ENCODE results near the gene IL2. TPM values are rescaled to one million over a fixed set of nuclear protein-coding genes. Genes with fewer than 3 reads are reported as not detected.

IL2 gene
- total RNA-seq, 1 experiment from 2014 or later = 1.3 TPM

DNA sequence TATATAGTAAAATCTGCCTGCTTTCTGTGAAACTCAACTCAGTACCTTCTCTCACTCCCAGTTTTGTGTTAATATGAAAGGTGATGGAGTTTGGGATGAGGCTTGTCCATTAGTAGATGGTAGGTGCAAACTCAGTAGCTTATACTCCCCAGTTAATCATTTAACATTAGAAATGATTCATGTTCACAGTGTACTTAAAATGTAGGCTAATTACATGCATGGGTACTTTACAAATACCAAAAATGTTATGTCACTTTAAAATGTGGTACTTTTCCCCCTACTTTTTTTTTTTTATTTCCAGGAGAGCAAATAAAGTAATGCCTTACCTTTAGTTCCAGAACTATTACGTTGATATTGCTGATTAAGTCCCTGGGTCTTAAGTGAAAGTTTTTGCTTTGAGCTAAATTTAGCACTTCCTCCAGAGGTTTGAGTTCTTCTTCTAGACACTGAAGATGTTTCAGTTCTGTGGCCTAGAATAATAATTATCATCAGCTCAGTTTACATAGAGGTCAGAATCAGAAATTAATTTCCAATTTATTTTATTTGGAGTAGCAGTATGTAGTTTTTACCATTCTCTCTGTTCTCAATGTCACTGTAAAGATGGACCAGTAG lies 3.0 kb downstream of the IL2 start:
- Histone ChIP-seq H3K36me3 (ENCODE audit: control insufficient read depth in 1 of 2, insufficient read depth in 2 of 2, low read length in 2 of 2) (no peaks in the 10 kb centered on the region), H3K4me1 (ENCODE audit: control insufficient read depth in 1 of 2, insufficient read depth in 2 of 2, low read length in 2 of 2) (no peaks in the 10 kb centered on the region), H3K4me2 (ENCODE audit: low read length) (no peak overlapping the region), H3K9me3 (ENCODE audit: control insufficient read depth in 1 of 2, insufficient read depth in 1 of 2, low read depth in 1 of 2, low read length in 2 of 2) (no peaks in the 10 kb centered on the region), H3K9ac (ENCODE audit: low read length) (no peak overlapping the region), H4K20me1 (ENCODE audit: insufficient read depth) (no peaks in the 10 kb centered on the region), H3K27ac (ENCODE audit: low read depth, low read length) (no peak overlapping the region), H3K9me2 (ENCODE audit: insufficient read depth) (no peaks in the 10 kb centered on the region), H3K79me2 (ENCODE audit: insufficient read depth, low read length) (no peaks in the 10 kb centered on the region), H3K27me3 (ENCODE audit: insufficient read depth, low read length) (no peaks in the 10 kb centered on the region), H2AFZ (ENCODE audit: low read depth, low read length, poor library complexity, severe bottlenecking) (no peak overlapping the region), H3K4me3 (replicated peaks in 1 of 2; ENCODE audit: low read depth in 1 of 2, low read length in 2 of 2) (no peak overlapping the region)
- POLR2A ChIA-PET = no interaction called here
- CTCF ChIA-PET = interaction anchor here (1.4 kb wide), 1 partner anchor 553 kb away, joined by 3 read pairs; no protein-coding TSS in a partner anchor
- TF ChIP-seq POLR2A (IDR thresholded peaks at IDR 0.05; ENCODE audit: borderline replicate concordance, extremely low read depth, insufficient read depth, insufficient read length) = no peak
- TF ChIP-seq SRF (IDR thresholded peaks at IDR 0.05; ENCODE audit: low read depth) = no peak
- TF ChIP-seq, protein P1, sequence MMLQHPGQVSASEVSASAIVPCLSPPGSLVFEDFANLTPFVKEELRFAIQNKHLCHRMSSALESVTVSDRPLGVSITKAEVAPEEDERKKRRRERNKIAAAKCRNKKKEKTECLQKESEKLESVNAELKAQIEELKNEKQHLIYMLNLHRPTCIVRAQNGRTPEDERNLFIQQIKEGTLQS (IDR thresholded peaks at IDR 0.05) = no peak
- TF ChIP-seq EZH2 (IDR thresholded peaks at IDR 0.05) = no peak
- RAD21 ChIA-PET (ENCODE audit: low non-redundant PET in 1 of 2, low total read pairs in 2 of 2, uncharacterized antibody in 2 of 2, unreplicated experiment in 2 of 2) = no interaction called here
- DNase-seq (ENCODE audit: low read depth, low spot score) (no peak), ATAC-seq (no peak)
- intact Hi-C loops (cut with micrococcal nuclease) = loop anchor here (5.0 kb wide), 1 partner anchor 551 kb away; no protein-coding TSS in a partner anchor
- no TSS peak for BruUV-seq (replicated peaks)

DNA sequence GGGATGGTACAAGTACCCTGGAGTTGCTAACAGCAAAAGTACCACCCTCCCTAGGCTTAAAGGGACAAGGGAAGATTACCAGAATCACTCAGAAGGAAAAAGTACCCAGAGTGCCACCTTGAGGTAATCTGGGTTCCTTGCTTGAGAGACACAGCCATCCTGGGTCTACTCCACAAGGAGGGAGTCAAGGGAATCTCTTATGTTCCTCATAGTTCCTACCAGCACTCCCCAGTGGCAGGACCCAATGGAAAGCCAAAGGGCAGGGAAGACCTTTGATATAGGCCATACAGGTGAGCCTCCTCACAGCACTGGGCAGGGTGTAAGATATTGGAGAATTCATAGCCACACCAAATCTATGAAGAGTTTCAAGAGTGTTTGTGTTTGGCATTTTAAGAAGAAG lies 5.7 kb downstream of the IL2 start:
- POLR2A ChIA-PET = no interaction called here
- Histone ChIP-seq H4K20me1 (ENCODE audit: insufficient read depth) (no peaks in the 10 kb centered on the region), H3K9me2 (ENCODE audit: insufficient read depth) (no peaks in the 10 kb centered on the region), H3K4me3 (replicated peaks in 1 of 2; ENCODE audit: low read depth in 1 of 2, low read length in 2 of 2) (no peak overlapping the region), H3K27ac (ENCODE audit: low read depth, low read length) (no peak overlapping the region), H3K4me2 (ENCODE audit: low read length) (no peak overlapping the region), H3K79me2 (ENCODE audit: insufficient read depth, low read length) (no peaks in the 10 kb centered on the region), H3K9ac (ENCODE audit: low read length) (no peak overlapping the region), H3K4me1 (ENCODE audit: control insufficient read depth in 1 of 2, insufficient read depth in 2 of 2, low read length in 2 of 2) (no peaks in the 10 kb centered on the region), H3K36me3 (ENCODE audit: control insufficient read depth in 1 of 2, insufficient read depth in 2 of 2, low read length in 2 of 2) (no peaks in the 10 kb centered on the region), H3K27me3 (ENCODE audit: insufficient read depth, low read length) (no peaks in the 10 kb centered on the region), H3K9me3 (ENCODE audit: control insufficient read depth in 1 of 2, insufficient read depth in 1 of 2, low read depth in 1 of 2, low read length in 2 of 2) (no peaks in the 10 kb centered on the region), H2AFZ (ENCODE audit: low read depth, low read length, poor library complexity, severe bottlenecking) (no peak overlapping the region)
- DNase-seq (ENCODE audit: low read depth, low spot score) (peak; percentile 73), ATAC-seq (peak; percentile 100)
- BruUV-seq (replicated peaks) = no TSS peak
- RAD21 ChIA-PET (ENCODE audit: low non-redundant PET in 1 of 2, low total read pairs in 2 of 2, uncharacterized antibody in 2 of 2, unreplicated experiment in 2 of 2) = no interaction called here
- CTCF ChIA-PET = no interaction called here
- intact Hi-C loops (cut with micrococcal nuclease) = loop anchor here (5.0 kb wide), 1 partner anchor 549 kb away; no protein-coding TSS in a partner anchor
- TF ChIP-seq CEBPB (IDR thresholded peaks at IDR 0.05; ENCODE audit: low read depth) = no peak
- TF ChIP-seq JUND (IDR thresholded peaks at IDR 0.05) = no peak
- no peak for TF ChIP-seq POLR2AphosphoS5 (IDR thresholded peaks at IDR 0.05; ENCODE audit: low read depth, low read length)
- TF ChIP-seq ELF1 (IDR thresholded peaks at IDR 0.05; ENCODE audit: borderline replicate concordance, low read depth) = no peak
- 0 out of 2 replicates have a peak, but pooled peaks have one; percentile 35 for TF ChIP-seq CBX3 (IDR thresholded peaks at IDR 0.05; ENCODE audit: low read depth)
- TF ChIP-seq, protein P2, sequence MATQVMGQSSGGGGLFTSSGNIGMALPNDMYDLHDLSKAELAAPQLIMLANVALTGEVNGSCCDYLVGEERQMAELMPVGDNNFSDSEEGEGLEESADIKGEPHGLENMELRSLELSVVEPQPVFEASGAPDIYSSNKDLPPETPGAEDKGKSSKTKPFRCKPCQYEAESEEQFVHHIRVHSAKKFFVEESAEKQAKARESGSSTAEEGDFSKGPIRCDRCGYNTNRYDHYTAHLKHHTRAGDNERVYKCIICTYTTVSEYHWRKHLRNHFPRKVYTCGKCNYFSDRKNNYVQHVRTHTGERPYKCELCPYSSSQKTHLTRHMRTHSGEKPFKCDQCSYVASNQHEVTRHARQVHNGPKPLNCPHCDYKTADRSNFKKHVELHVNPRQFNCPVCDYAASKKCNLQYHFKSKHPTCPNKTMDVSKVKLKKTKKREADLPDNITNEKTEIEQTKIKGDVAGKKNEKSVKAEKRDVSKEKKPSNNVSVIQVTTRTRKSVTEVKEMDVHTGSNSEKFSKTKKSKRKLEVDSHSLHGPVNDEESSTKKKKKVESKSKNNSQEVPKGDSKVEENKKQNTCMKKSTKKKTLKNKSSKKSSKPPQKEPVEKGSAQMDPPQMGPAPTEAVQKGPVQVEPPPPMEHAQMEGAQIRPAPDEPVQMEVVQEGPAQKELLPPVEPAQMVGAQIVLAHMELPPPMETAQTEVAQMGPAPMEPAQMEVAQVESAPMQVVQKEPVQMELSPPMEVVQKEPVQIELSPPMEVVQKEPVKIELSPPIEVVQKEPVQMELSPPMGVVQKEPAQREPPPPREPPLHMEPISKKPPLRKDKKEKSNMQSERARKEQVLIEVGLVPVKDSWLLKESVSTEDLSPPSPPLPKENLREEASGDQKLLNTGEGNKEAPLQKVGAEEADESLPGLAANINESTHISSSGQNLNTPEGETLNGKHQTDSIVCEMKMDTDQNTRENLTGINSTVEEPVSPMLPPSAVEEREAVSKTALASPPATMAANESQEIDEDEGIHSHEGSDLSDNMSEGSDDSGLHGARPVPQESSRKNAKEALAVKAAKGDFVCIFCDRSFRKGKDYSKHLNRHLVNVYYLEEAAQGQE (IDR thresholded peaks at IDR 0.05; ENCODE audit: low read depth) = no peak
- TF ChIP-seq, protein P3, sequence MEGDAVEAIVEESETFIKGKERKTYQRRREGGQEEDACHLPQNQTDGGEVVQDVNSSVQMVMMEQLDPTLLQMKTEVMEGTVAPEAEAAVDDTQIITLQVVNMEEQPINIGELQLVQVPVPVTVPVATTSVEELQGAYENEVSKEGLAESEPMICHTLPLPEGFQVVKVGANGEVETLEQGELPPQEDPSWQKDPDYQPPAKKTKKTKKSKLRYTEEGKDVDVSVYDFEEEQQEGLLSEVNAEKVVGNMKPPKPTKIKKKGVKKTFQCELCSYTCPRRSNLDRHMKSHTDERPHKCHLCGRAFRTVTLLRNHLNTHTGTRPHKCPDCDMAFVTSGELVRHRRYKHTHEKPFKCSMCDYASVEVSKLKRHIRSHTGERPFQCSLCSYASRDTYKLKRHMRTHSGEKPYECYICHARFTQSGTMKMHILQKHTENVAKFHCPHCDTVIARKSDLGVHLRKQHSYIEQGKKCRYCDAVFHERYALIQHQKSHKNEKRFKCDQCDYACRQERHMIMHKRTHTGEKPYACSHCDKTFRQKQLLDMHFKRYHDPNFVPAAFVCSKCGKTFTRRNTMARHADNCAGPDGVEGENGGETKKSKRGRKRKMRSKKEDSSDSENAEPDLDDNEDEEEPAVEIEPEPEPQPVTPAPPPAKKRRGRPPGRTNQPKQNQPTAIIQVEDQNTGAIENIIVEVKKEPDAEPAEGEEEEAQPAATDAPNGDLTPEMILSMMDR (IDR thresholded peaks at IDR 0.05 in 2 of 3, conservative IDR thresholded peaks at IDR 0.05 in 1 of 3; ENCODE audit: borderline replicate concordance in 1 of 3, insufficient read depth in 1 of 3, low read depth in 2 of 3, low read length in 2 of 3) = peak; percentile 53 to 68 (median 66); a peak in 5 of 6 replicates
- no peak for TF ChIP-seq ZFX (IDR thresholded peaks at IDR 0.05)
- TF ChIP-seq RAD21 (IDR thresholded peaks at IDR 0.05; ENCODE audit: low read depth) = peak; percentile 70
- TF ChIP-seq POLR2A (IDR thresholded peaks at IDR 0.05; ENCODE audit: borderline replicate concordance, extremely low read depth, insufficient read depth, insufficient read length) = no peak
- TF ChIP-seq, protein P4, sequence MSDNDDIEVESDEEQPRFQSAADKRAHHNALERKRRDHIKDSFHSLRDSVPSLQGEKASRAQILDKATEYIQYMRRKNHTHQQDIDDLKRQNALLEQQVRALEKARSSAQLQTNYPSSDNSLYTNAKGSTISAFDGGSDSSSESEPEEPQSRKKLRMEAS (IDR thresholded peaks at IDR 0.05) = no peak
- TF ChIP-seq YY1 (IDR thresholded peaks at IDR 0.05; ENCODE audit: extremely low read depth, insufficient replicate concordance, low read depth, low read length) = no peak
